Liver (tissue), 9 donors: ENCODE measurements around the gene PPFIA1. TPM values are rescaled to one million over a fixed set of nuclear protein-coding genes. Genes with fewer than 3 reads are reported as not detected.

Experiments
- DNase-seq: peaks from one replicate; pipeline ENCODE4 v3.0.0-alpha.2; 2017; ENCODE audit warnings: low spot score
- H3K27ac ChIP-seq, 2 donors: one replicate each; pipeline ENCODE4 v1.7.0; 2013; ENCODE audit warnings: inconsistent platforms in 2 of 2, low read length in 2 of 2, control low read depth in 1 of 2, low read depth in 1 of 2, mild to moderate bottlenecking in 1 of 2
- H3K27me3 ChIP-seq, 4 donors: one replicate each; pipeline versions ENCODE4 v1.6.1 to v1.7.0; 2013; ENCODE audit warnings: low read length in 3 of 4, inconsistent platforms in 1 of 4, mild to moderate bottlenecking in 1 of 4, moderate library complexity in 1 of 4; ENCODE audit not compliant: control insufficient read depth in 4 of 4, insufficient read depth in 4 of 4
- H3K36me3 ChIP-seq, 4 donors: one replicate each; pipeline versions ENCODE4 v1.6.1 to v1.7.0; 2013; ENCODE audit warnings: low read length in 3 of 4, mild to moderate bottlenecking in 3 of 4, low read depth in 1 of 4, moderate library complexity in 1 of 4; ENCODE audit not compliant: control insufficient read depth in 4 of 4, insufficient read depth in 3 of 4
- H3K4me1 ChIP-seq, 4 donors: one replicate each; pipeline versions ENCODE4 v1.6.1 to v1.7.0; 2013; ENCODE audit warnings: low read length in 3 of 4, mild to moderate bottlenecking in 3 of 4, moderate library complexity in 1 of 4; ENCODE audit not compliant: control insufficient read depth in 4 of 4, insufficient read depth in 4 of 4
- H3K4me3 ChIP-seq, 3 donors: one replicate each; pipeline versions ENCODE4 v1.6.1 to v1.7.0; 2013; ENCODE audit warnings: low read length in 3 of 3, control low read depth in 1 of 3, low read depth in 1 of 3, mild to moderate bottlenecking in 1 of 3
- H3K9ac ChIP-seq, 2 donors: one replicate each; pipeline ENCODE4 v1.7.0; 2013; ENCODE audit warnings: low read length in 2 of 2, mild to moderate bottlenecking in 2 of 2, moderate library complexity in 2 of 2, control low read depth in 1 of 2, low read depth in 1 of 2
- H3K9me3 ChIP-seq, 4 donors: one replicate each; pipeline versions ENCODE4 v1.6.1 to v1.7.0; 2013; ENCODE audit warnings: low read length in 3 of 4; ENCODE audit not compliant: control insufficient read depth in 4 of 4
- ATF3 ChIP-seq: IDR thresholded peaks from 2 replicates; pipeline ENCODE4 v1.6.1; 2016; ENCODE audit warnings: antibody characterized with exemption
- FOXA1 ChIP-seq: IDR thresholded peaks from 2 replicates; pipeline ENCODE4 v1.6.1; 2016; ENCODE audit warnings: antibody characterized with exemption
- GABPA ChIP-seq, 2 donors: IDR thresholded peaks in 1 of 2; conservative IDR thresholded peaks in 1 of 2; 2 replicates each; pipeline ENCODE4 v1.6.1; 2016; ENCODE audit warnings: antibody characterized with exemption in 2 of 2, mild to moderate bottlenecking in 1 of 2, moderate library complexity in 1 of 2
- HNF4G ChIP-seq: IDR thresholded peaks from 2 replicates; pipeline ENCODE4 v1.6.1; 2016; ENCODE audit warnings: antibody characterized with exemption
- MAX ChIP-seq: IDR thresholded peaks from 2 replicates; pipeline ENCODE4 v1.6.1; 2016; ENCODE audit warnings: antibody characterized with exemption
- NR2F2 ChIP-seq: IDR thresholded peaks from 2 replicates; pipeline ENCODE4 v1.6.1; 2016; ENCODE audit warnings: antibody characterized with exemption
- RAD21 ChIP-seq, 2 donors: IDR thresholded peaks; 2 replicates each; pipeline ENCODE4 v1.6.1; 2016; ENCODE audit warnings: antibody characterized with exemption in 2 of 2, mild to moderate bottlenecking in 2 of 2
- REST ChIP-seq: IDR thresholded peaks from 2 replicates; pipeline ENCODE4 v1.6.1; 2016; ENCODE audit warnings: antibody characterized with exemption, mild to moderate bottlenecking
- SP1 ChIP-seq: IDR thresholded peaks from 2 replicates; pipeline ENCODE4 v1.6.1; 2018; ENCODE audit warnings: antibody characterized with exemption, mild to moderate bottlenecking
- TAF1 ChIP-seq: conservative IDR thresholded peaks from 2 replicates; pipeline ENCODE4 v1.6.1; 2016; ENCODE audit warnings: antibody characterized with exemption, mild to moderate bottlenecking
- ZBTB33 ChIP-seq: IDR thresholded peaks from 2 replicates; pipeline ENCODE4 v1.6.1; 2016; ENCODE audit warnings: antibody characterized with exemption
- WGBS: extraction: QIAGEN DNeasy Blood & Tissue Kit; methylation state at CpG from one replicate; pipeline ENCODE4 v1.1.7; 2013; 5-methylcytosine and 5-hydroxymethylcytosine counted together
- polyA plus RNA-seq, 2 donors: library from polyadenylated mRNA; stranded (reverse) in 1 of 2; unstranded in 1 of 2; fragments of 200-250 nt in 1 of 2; fragments of >200 nt in 1 of 2; fragmentation: Nextera tagmentation in 1 of 2; extraction: Ambion mirVana in 1 of 2; gene quantifications; one replicate each; pipeline versions ENCODE4 v1.2.1 to v1.2.3, GENCODE V29; 2013 to 2015
- total RNA-seq, 2 donors: library from RNA; depleted of rRNA; stranded (reverse); fragments of >200 nt; gene quantifications; one replicate each; pipeline ENCODE4 v1.2.3, GENCODE V29; 2014
- donor health status: healthy.
- donor health status: healthy.
- donor health status: healthy.
- donor health status: healthy.
- donor health status: healthy.

PPFIA1 gene
- total and polyA plus RNA-seq, 4 donors: 9.9 to 39.6 (median 14.5) TPM

GRCh38 chr11:70381872-70382861 is 111.7 kb downstream of the PPFIA1 start:
- H3K27ac ChIP-seq: no peak overlapping the region
- H3K27me3 ChIP-seq: no peaks in the 10 kb centered on the region
- no peak for TF ChIP-seq NR2F2
- no peak for TF ChIP-seq ZBTB33
- TF ChIP-seq FOXA1: no peak
- no peak overlapping the region for H3K9ac ChIP-seq
- no peaks in the 10 kb centered on the region for H3K4me1 ChIP-seq
- peaks cover 8 to 53% (median 38%) of the 10 kb centered on the region in 4 donors for H3K36me3 ChIP-seq
- H3K9me3 ChIP-seq: no peaks in the 10 kb centered on the region
- WGBS: 90% methylated on average over 15 of the region's 15 CpGs
- no peak for DNase-seq
- no peak overlapping the region for H3K4me3 ChIP-seq

- Histone ChIP-seq H3K27ac (no peak overlapping the region), H3K36me3 (peaks cover 6 to 36% (median 24%) of the 10 kb centered on the region in 4 donors), H3K4me3 (no peak overlapping the region), H3K4me1 (no peaks in the 10 kb centered on the region), H3K9ac (no peak overlapping the region), H3K9me3 (no peaks in the 10 kb centered on the region), H3K27me3 (no peaks in the 10 kb centered on the region)
- no peak for TF ChIP-seq FOXA1
- no peak for TF ChIP-seq REST
- TF ChIP-seq RAD21 (IDR thresholded peaks at IDR 0.05): no peak
- WGBS: 89% methylated on average over 11 of the region's 11 CpGs
- no peak for DNase-seq
Observed at GRCh38 chr11:70383664-70384565, 113.4 kb downstream of the PPFIA1 start.

- DNase-seq: no peak
- H3K9me3 ChIP-seq: no peaks in the 10 kb centered on the region
- 92% methylated on average over 18 of the region's 18 CpGs for WGBS
- H3K4me3 ChIP-seq: no peak overlapping the region
- H3K36me3 ChIP-seq: peaks cover 6 to 35% (median 22%) of the 10 kb centered on the region in 4 donors
- no peaks in the 10 kb centered on the region for H3K4me1 ChIP-seq
- TF ChIP-seq HNF4G (no peak), TAF1 (no peak), GABPA (IDR thresholded peaks at IDR 0.05 in 1 of 2, conservative IDR thresholded peaks at IDR 0.05 in 1 of 2) (no peak), MAX (no peak), FOXA1 (no peak), SP1 (no peak), ATF3 (no peak)
- H3K9ac ChIP-seq: no peak overlapping the region
- H3K27ac ChIP-seq: no peak overlapping the region
- H3K27me3 ChIP-seq: no peaks in the 10 kb centered on the region
Observed at GRCh38 chr11:70384566-70385152, 114.2 kb downstream of the PPFIA1 start.
